GM19324 (cell line): Measurements from ENCODE around the gene JAG2.

Experiments used
- ATAC-seq: cut with Tn5 transposase; IDR thresholded peaks from one replicate; pipeline ENCODE4 v1.9.1; 2021; ENCODE audit warnings: mild to moderate bottlenecking, moderate library complexity; ENCODE audit not compliant: unreplicated experiment, low FRiP score

The JAG2 gene

GRCh38 chr14:105153331-105153731 lies 15.2 kb downstream of the JAG2 start:
- ATAC-seq = no peak

GRCh38 chr14:105152794-105153241 lies 15.8 kb downstream of the JAG2 start:
- no peak for ATAC-seq

DNA sequence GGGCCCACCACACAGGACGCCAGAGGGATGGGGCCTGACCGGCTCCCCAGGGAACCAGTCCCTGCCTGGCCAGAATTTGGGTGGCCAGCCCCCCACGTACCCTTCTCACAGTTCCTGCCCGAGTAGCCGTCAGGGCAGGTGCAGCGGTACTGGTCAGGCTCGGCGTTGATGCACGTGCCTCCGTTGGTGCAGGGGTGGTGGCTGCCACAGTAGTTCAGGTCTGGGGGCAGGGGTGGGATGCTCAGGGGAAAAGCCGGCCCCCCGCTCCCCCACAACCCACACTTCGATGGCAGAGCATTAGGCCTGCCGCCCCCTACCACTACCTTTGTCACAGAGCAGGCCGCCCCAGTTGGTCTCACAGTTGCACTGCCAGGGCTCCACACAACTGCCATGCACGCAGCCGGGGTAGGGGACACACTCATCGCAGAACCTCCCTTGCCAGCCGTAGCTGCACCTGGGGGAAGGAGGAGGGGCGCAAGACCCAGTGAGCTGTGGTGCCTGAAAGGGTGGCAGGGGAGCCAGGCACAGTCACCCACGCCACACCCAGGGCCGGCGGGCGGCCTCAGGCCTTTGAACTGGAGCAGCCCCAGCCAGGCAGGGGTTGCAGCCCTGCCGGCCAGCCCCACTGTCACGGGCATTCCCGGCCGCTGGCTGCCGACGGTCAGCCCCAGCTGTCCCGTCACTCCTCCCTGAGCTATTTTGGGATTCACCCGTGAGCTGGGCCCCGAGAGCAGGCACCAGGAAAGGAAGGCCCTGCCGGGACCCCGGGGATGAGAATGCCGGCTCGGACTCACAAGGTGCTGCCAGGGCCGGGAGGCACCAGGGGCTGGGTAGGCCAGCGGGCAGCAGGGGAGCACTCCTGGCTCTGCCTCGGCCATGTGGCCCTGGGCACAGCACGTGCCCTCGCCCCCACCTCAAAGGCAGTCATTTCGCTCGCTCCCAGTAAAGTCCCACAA lies 16.5 kb downstream of the JAG2 start:
- ATAC-seq = no peak

- ATAC-seq = no peak
Measured at GRCh38 chr14:105151084-105151837, 17.3 kb downstream of the JAG2 start.

DNA sequence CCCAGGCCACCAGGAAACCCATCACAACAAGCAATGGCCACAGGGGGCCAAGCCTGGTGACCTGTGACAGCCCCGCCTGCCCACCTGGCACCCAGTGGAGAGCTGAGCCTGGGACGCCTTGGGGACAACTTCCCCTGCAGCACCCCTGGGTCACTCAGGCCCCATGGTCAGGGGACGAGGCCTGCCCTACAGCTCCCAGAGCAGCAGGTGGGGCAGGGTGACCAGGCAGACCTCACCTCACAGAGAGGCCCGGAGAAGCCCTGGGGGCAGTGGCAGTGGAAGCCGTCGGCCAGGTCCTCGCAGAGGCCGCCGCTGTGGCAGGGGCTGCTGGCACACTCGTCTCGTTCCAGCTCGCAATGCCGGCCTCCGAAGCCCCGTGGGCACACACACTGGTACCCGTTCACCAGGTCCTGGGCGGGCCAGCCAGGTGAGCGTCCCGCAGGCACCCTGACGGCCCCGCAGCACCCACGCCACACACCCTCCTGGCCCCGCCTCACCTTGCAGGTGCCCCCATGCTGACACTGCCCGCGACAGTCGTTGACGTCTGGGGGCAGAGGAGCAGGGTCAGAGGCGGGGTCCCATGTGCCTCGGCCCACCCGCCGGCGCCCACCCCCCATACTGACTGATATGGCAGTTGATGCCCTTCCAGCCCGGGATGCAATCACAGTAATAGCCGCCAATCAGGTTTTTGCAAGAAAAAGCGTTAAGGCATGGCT lies 18.1 kb downstream of the JAG2 start:
- ATAC-seq = no peak

DNA sequence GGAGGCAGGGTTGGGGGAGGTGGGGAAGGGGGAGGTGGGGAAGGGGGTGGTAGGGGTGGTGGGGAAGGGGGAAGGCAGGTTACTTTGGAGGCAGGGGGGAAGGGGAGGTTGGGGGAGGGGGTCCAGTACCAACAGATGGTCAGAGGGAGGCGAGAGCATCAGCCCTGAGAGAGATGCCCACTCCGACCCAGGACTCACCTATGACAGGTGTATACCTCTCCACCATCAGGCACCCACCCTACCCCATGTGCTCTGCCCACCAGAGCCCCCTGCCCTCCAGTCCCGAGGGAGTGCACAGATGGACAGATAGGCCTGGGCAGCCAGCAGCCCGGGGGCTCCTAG lies 18.6 kb downstream of the JAG2 start:
- ATAC-seq = no peak

DNA sequence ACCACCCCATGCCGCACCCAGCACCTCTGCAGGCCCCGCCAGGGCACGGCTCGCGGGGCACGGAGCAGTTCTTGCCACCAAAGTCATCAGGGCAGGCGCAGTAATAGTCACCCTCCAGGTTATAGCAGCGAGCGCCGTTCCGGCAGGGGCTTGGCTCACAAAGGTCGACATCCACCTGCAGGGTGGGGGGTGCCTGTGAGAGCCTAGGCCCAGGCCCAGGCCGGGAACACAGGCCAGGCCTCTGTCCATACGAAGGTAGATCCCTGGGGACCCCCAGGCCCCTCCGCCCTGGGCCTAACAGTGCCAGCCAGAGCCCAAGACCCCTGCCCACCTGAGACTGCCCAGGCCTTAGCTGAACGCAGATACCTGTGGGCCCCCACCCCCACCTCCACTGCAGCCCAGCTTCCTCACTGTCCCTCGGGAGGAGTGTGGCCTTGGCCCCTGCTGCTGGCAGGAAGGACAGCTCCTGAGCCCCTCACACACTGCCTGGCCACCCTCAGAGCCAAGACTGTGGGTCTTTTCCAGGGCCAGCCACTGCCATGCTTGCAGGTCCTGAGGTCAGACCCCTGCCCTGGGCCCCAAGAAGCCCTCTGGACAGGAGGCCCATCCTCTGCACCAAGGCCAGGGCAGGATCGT lies 19.3 kb downstream of the JAG2 start:
- no peak for ATAC-seq

- no peak for ATAC-seq
Measured at GRCh38 chr14:105148604-105149145, 19.9 kb downstream of the JAG2 start.

DNA sequence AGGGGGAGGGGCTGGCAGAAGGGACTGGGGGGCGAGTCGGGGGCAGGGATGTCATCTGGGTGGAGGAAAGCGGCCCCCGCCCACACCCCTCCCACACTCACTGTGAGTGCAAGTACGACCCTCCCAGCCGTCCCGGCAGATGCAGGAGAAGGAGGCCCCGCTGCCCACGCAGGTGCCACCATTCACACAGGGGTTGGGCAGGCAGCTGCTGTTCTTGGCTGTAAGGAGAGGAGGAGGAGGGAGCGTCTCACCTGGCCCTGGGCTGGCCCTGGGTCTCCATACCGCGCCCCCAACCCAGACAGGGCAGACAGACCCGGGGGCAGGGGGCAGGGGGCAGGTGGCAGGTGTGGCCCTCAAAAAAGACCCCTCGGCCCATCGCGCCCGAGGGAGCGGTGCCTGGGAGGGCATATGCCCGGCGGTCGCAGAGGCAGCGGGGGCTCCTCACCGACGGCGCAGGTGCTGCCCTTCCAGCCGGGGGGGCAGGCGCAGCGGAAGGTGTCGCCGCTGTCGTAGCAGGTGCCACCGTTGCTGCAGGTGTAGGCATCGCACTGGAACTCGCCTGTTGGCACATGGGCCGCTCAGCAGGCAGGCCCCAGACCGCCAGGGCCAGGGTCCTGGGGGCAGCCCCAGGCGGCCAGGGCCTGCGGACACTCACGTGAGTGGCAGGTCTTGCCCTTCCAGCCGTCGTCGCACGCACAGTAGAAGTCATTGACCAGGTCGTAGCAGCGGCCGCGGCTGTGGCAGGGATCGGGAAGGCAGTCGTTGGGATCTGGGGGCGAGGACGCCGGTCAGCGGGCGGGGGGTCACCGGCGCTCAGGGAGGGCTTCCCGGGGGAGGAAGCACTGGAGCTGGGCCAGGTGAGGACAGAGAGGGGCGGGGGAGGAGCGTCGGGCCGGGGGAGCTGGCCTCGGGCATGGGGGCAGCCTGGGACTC lies 20.6 kb downstream of the JAG2 start:
- no peak for ATAC-seq

- no peak for ATAC-seq
Measured at GRCh38 chr14:105146976-105147635, 21.5 kb downstream of the JAG2 start.

- ATAC-seq = no peak
Measured at GRCh38 chr14:105146181-105146975, 22.2 kb downstream of the JAG2 start.

- ATAC-seq = no peak
Measured at GRCh38 chr14:105145381-105146180, 23.0 kb downstream of the JAG2 start.

- no peak for ATAC-seq
Measured at GRCh38 chr14:105144666-105145380, 23.8 kb downstream of the JAG2 start.

- no peak for ATAC-seq
Measured at GRCh38 chr14:105144026-105144665, 24.4 kb downstream of the JAG2 start.

GRCh38 chr14:105143451-105144025 lies 25.0 kb downstream of the JAG2 start:
- no peak for ATAC-seq
